H1 (cell line): ENCODE measurements around the gene ANKRD31. TPM values are rescaled to one million over a fixed set of nuclear protein-coding genes. Genes with fewer than 3 reads are reported as not detected.

Experiments used
- ASH2L ChIP-seq: fragments of 200-600, 300-600 bp; sonication (generic); IDR thresholded peaks from one replicate; pipeline ENCODE4 v1.7.1; 2017; ENCODE audit warnings: low read length
- CHD7 ChIP-seq: fragments of 300-600 bp; sonication (generic); IDR thresholded peaks from 2 replicates; pipeline ENCODE4 v1.7.1; 2012; ENCODE audit warnings: low read length, moderate library complexity, mild to moderate bottlenecking, inconsistent platforms; ENCODE audit not compliant: insufficient replicate concordance
- KDM5A ChIP-seq: fragments of 200-600 bp; IDR thresholded peaks from 2 replicates; pipeline ENCODE4 v1.7.1; 2012; ENCODE audit warnings: mild to moderate bottlenecking, low read length, inconsistent platforms, mixed read lengths
- RAD21 ChIP-seq, 2 experiments: IDR thresholded peaks in 1 of 2; conservative IDR thresholded peaks in 1 of 2; 2 replicates each; pipeline ENCODE4 v1.6.1; 2011; ENCODE audit warnings: low read depth in 2 of 2, low read length in 2 of 2, improper control_type of control experiment in 1 of 2, inconsistent platforms in 1 of 2, mild to moderate bottlenecking in 1 of 2, moderate library complexity in 1 of 2
- RNF2 ChIP-seq: fragments of 200-900, 300-1000 bp; sonication (generic); IDR thresholded peaks from 2 replicates; pipeline ENCODE4 v1.7.1; 2016; ENCODE audit warnings: borderline replicate concordance, low read depth, mild to moderate bottlenecking, antibody characterized with exemption, low read length; ENCODE audit not compliant: poor library complexity, severe bottlenecking; ENCODE audit errors: missing control alignments
- SIRT6 ChIP-seq: IDR thresholded peaks from one replicate; pipeline ENCODE4 v1.7.1; 2012; ENCODE audit warnings: low read length, inconsistent platforms
- TAF7 ChIP-seq: optimal IDR thresholded peaks from 2 replicates; pipeline ENCODE3; 2011; ENCODE audit warnings: low read depth, mild to moderate bottlenecking, inconsistent platforms, low read length, moderate library complexity, borderline replicate concordance
- USF2 ChIP-seq: IDR thresholded peaks from 2 replicates; pipeline ENCODE4 v1.6.1; 2011; ENCODE audit warnings: low read length, improper control_type of control experiment
- YY1 ChIP-seq: IDR thresholded peaks from 2 replicates; pipeline ENCODE4 v1.6.1; 2011; ENCODE audit warnings: low read depth, mild to moderate bottlenecking, low read length
- polyA plus RNA-seq, 7 experiments: library from polyadenylated mRNA; depleted of rRNA in 3 of 7; stranded (reverse) in 5 of 7; unstranded in 2 of 7; fragments of >200 nt in 5 of 7; fragments of 200-250 nt in 2 of 7; gene quantifications; 1 replicate in 5 of 7; 2 replicates in 1 of 7; 4 replicates in 1 of 7; pipeline versions ENCODE4 v1.2.1 to v1.2.3, GENCODE V29; 2011 to 2013; ENCODE audit warnings: missing spikeins in 2 of 7, mixed read lengths in 2 of 7
- total RNA-seq: library from RNA; stranded (reverse); fragmentation: NEBNext Ultra II Directional; extraction: Animal tissue kit (Norgen Biotek cat#: 25700); gene quantifications from 2 replicates; pipeline ENCODE4 v1.2.1, GENCODE V29; 2021
- TF ChIP-seq, protein P1 (sequence below): IDR thresholded peaks from 2 replicates; pipeline ENCODE4 v1.6.1; 2012; ENCODE audit warnings: inconsistent platforms

ANKRD31 gene
- total and polyA plus RNA-seq, 2 of the 8 experiments (the other 6 are each of a cell fraction or from before 2014, with no cell fraction given): 0.05 to 0.06 TPM

DNA sequence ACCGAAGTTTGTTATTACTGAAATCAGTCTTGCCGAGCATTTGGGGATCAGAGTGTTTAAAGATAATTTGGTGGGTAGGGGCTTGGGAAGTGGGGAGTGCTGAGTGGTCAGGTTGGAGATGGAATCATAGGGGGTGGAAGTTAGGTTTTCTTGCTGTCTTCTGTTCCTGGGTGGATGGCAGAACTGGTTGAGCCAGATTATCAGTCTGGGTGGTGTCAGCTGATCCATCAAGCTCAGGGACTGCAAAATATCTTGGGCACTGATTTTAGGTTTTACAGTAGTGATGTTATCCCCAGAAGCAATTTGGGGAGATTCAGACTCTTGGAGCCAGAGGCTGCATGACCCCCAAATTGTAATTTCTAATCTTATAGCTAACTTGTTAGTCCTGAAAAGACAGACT, 5.4 kb upstream of the ANKRD31 start (continued):
- TF ChIP-seq CHD7: no peak
- TF ChIP-seq, protein P1, sequence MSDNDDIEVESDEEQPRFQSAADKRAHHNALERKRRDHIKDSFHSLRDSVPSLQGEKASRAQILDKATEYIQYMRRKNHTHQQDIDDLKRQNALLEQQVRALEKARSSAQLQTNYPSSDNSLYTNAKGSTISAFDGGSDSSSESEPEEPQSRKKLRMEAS: no peak
- TF ChIP-seq SIRT6: no peak
- no peak for TF ChIP-seq ASH2L
- no peak for TF ChIP-seq YY1
- TF ChIP-seq KDM5A: no peak
- TF ChIP-seq RAD21 (IDR thresholded peaks at IDR 0.05 in 1 of 2, conservative IDR thresholded peaks at IDR 0.05 in 1 of 2; ENCODE audit: low read depth in 2 of 2, low read length in 2 of 2): no peak
- no peak for TF ChIP-seq USF2
- no peak for TF ChIP-seq TAF7
- TF ChIP-seq RNF2: no peak
